Stimulated activated CD8-positive, alpha-beta memory T cell treated with anti-CD3 and anti-CD28 coated beads, Interleukin-7, amount 100 ng/mL, for 48 hours (primary cell): ENCODE measurements around the gene CUTA.
"Not testable (repeated sequence)": the region's sequence is repeated elsewhere in the genome, so short reads cannot be mapped to it uniquely, and the experiment has no call there.

Source experiments
- DNase-seq, 2 donors: peaks; one replicate each; pipeline ENCODE4 v3.0.0-alpha.2; 2020; ENCODE audit warnings: low read depth in 1 of 2; ENCODE audit errors: extremely low read depth in 1 of 2

Gene CUTA

GRCh38 chr6:33373960-33374910, 43.7 kb downstream of the CUTA start:
- no peak for DNase-seq

- DNase-seq = no peak
Observed at GRCh38 chr6:33372526-33373123, 45.3 kb downstream of the CUTA start.

- not testable (repeated sequence) for DNase-seq
Observed at GRCh38 chr6:33371901-33372300, 46.0 kb downstream of the CUTA start.

GRCh38 chr6:33367715-33368025, 50.2 kb downstream of the CUTA start:
- DNase-seq = not testable (repeated sequence)

- no peak for DNase-seq
Observed at GRCh38 chr6:33367009-33367714, 50.7 kb downstream of the CUTA start.
